Epithelial cell of esophagus (primary cell): ENCODE results near the gene NUDT17.
A peak's percentile ranks its signal among the peaks of the same experiment; 100 is the strongest.

Source experiments
- DNase-seq: peaks from one replicate; pipeline ENCODE4 v3.0.0; 2010; ENCODE audit warnings: low read depth
- H3K4me3 ChIP-seq: 2 replicates; pipeline ENCODE4 v1.5.1; 2011; ENCODE audit warnings: mild to moderate bottlenecking, low read length, control low read depth
- TF ChIP-seq, protein P1 (sequence below): IDR thresholded peaks from 2 replicates; pipeline ENCODE4 v1.5.1; 2011; ENCODE audit warnings: low read depth, mild to moderate bottlenecking, low read length, control low read depth, inconsistent platforms; ENCODE audit not compliant: insufficient read depth; ENCODE audit errors: missing control alignments

NUDT17 gene

DNA sequence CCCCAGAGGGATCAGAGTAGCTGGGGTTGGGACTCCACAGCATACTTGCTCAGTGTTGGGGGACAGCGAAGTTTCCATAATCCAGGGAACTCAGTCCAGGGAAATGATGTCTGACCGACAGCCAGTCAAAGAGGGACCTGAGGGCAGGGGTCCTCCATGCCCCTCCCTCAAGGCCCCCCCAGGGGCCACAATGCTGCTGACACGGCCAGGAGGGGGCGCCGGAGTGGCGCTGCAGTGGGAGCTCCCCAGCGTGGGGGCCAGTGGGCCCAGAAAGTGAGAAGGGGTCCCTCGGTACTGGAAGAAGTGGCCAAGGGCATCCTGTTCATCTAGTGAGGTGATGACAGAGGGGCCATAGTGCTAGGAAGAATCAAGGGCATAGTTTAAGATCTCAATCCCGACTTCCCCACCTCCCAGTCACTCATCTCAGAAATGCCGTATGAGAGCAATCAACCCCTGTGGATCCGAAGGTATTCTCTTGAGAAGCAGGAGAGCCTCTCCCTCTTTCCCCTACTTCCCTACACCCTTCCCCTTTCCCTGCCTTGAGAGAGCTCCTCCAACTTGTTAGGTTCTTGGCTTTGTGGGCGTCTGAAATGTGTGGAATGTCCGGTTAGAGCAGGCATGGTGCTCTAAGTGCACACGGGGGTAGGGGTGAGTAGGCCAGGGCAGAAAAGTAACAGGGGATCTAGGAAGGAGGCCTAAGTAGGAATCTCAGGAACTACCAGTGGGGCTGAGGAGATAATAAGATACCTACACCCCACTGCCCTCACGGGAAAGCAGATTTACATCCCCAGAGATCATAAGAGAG, 4.1 kb downstream of the NUDT17 start:
- DNase-seq, result peak; percentile 26
- TF ChIP-seq, protein P1, sequence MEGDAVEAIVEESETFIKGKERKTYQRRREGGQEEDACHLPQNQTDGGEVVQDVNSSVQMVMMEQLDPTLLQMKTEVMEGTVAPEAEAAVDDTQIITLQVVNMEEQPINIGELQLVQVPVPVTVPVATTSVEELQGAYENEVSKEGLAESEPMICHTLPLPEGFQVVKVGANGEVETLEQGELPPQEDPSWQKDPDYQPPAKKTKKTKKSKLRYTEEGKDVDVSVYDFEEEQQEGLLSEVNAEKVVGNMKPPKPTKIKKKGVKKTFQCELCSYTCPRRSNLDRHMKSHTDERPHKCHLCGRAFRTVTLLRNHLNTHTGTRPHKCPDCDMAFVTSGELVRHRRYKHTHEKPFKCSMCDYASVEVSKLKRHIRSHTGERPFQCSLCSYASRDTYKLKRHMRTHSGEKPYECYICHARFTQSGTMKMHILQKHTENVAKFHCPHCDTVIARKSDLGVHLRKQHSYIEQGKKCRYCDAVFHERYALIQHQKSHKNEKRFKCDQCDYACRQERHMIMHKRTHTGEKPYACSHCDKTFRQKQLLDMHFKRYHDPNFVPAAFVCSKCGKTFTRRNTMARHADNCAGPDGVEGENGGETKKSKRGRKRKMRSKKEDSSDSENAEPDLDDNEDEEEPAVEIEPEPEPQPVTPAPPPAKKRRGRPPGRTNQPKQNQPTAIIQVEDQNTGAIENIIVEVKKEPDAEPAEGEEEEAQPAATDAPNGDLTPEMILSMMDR, result peak; percentile 43
- no peak overlapping the region for H3K4me3 ChIP-seq

DNA sequence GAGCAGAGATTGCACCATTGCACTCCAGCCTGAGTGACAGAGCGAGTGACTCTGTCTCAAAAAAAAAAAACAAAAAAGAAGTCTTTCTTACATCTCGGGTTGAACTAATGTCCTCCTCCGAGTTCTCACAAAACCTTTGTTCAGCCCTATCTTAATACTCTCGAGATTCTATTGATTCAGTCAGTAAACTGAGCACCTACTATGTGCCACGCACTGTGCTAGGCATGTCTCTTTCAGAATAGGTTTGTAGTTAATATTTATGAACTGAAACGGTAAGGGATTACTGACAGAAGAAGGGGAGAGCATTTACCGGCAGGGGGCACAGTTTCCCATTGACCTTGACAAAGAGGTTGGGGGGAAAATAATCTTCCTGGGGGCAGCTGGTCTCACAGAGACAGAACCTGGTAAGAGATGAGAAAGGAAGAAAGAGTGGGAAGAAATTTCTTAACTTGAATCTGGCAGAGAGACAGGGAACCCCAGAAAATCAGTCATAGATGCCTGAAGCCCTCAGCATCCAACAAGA, 10.1 kb downstream of the NUDT17 start:
- TF ChIP-seq, protein P1, result no peak

DNA sequence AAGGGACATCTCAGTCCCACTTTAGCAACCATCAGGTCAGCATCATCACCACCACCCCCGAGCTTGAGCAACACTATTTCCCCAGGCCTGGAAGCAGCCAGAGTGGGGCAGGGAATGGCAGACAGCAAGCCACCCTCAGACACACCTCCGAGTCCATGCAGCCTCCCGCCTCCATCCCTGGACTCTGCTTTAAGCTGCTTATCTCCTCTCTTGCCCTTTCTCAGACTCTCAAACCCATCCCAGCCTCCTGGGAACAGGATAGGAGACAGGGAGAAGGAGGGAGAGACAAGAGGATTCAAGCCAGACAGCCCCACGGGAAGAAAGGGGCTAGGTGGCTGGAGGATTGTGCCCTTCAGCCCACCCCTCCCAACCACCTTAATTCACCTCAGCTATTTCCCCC, 11.7 kb downstream of the NUDT17 start:
- no peak for DNase-seq
- TF ChIP-seq, protein P1, result no peak
- H3K4me3 ChIP-seq, result no peak overlapping the region

More for the DNA sequence above, 10.1 kb downstream of the NUDT17 start:
- DNase-seq, result no peak
- no peak overlapping the region for H3K4me3 ChIP-seq

DNA sequence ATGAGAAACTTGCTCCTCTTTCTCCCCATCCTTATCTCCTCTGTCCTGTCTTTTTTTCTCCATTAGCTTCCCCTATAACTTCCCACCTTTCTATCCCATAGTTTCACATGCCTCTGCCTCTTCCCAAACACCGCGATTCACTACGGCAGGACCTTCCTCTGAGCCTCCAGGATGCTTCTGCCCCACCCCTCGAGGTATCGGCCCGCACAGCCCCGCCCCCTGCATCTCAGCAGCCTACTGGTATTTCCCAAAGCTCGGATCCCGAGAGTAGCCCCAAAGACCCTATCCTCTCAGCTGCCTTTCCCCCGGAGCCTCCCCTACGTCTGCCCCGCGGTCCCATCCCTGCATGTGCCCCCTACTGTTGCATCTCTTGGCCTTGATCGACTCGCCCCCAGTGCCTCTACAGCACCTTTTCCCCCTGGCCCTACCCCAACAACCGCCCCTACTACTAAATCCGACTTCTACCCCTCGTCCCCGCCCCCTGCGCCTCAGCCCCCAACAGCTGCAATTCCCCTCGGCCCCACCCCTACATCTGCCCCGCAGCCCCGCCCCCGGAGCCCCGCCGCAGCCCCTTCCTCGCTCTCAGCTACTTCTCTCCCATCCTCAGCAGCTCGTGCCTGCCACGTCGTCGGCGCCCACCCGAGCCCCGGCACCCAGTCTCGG, 12.9 kb downstream of the NUDT17 start:
- TF ChIP-seq, protein P1, result no peak
- H3K4me3 ChIP-seq, result peak overlapping the region; percentile 87
- DNase-seq, result peak; percentile 53

DNA sequence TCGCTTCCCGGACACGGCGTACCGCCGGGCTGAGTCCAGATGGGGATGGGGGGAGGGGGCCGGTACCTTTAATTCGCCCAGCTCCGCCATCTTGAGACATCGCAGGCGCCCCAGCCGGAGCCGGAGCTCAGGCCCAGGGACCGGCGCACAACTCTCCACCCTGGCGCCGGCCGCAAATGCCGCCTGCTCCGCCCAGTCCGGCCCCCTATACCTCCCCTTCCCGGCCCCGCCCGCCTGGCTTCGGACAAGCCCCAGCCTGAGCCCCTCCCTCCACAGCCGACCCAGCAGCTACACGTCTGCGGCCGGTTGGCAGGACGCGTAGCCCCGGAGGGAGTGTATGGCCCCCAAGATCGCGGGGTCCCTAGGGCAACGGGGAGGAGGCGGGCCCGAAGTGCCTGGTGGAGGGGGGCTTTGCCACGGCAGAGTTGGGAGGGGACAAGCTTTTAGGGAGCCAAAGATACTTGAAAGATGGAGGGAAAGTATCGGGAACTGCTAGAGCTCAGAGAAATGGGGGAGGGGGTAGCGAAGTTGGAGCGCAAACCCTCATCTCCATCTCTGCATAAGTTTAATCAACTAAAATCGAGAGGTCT, 13.6 kb downstream of the NUDT17 start, which contains the start of gene PIAS3:
PIAS3 (minus strand) TSS at position 181 of the 590 bp plus-strand sequence; CDS start at position 90, 91 bp downstream.
- H3K4me3 ChIP-seq, result peak within 1 kb of the TSS; percentile 87
- TF ChIP-seq, protein P1, result no peak
- peak; percentile 98 for DNase-seq

DNA sequence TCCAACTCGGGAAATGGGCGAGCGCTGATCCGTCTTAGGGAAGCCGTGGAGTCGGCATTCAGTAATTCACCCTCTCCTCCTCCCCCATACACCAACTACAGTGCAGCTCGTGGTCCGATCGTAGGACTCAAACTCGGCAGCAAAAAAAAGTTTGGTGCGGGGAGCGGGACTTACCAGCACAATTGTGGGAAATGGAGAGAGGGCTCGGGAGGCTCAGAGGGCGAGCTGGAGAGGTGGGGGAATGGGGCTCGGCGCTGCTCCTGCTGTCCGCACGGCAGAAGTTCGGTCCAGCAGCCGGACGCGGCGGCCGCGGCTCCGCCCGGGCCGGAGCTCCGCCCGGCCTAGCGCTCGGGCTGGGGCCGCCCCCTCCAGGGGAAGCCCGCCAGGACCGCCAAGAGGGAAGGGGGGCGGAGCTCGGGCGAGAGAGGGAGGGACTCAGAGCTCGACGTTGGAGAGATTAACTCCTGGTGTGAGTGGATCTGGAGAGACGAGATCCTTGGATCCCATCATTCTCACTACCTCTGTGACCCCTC, 14.1 kb downstream of the NUDT17 start:
- TF ChIP-seq, protein P1, result no peak
- DNase-seq, result peak; percentile 88

More for the DNA sequence above, 14.1 kb downstream of the NUDT17 start:
- peak overlapping the region; percentile 87 for H3K4me3 ChIP-seq
